ENCODE data around the gene CD3E.
A peak's percentile ranks its signal among the peaks of the same experiment; 100 is the strongest.

The CD3E gene

GRCh38 chr11:118290923-118291322 lies 13.6 kb upstream of the CD3E start:
- no peaks in the 10 kb centered on the region for H3K27me3 ChIP-seq (ENCODE audit: insufficient read depth, low read length, poor library complexity, severe bottlenecking)
- H3F3A ChIP-seq (ENCODE audit: low read depth): no peaks in the 10 kb centered on the region
- peaks cover 6% of the 10 kb centered on the region for H3K4me1 ChIP-seq (ENCODE audit: insufficient read depth, low read length, poor library complexity, severe bottlenecking)
- TF ChIP-seq CTCF (conservative IDR thresholded peaks at IDR 0.05; ENCODE audit: low read length) (peak; percentile 50), EZH2phosphoT487 (IDR thresholded peaks at IDR 0.05; ENCODE audit: borderline replicate concordance) (no peak)
- no peaks in the 10 kb centered on the region for H3K9me2 ChIP-seq (replicated peaks; ENCODE audit: low read depth, low read length)
- no peaks in the 10 kb centered on the region for H3K79me2 ChIP-seq (ENCODE audit: insufficient read depth, low read length)
- H3K4me3 ChIP-seq (ENCODE audit: low read length, poor library complexity, severe bottlenecking): no peak overlapping the region
- H3K9me3 ChIP-seq (ENCODE audit: insufficient read depth, low read depth, low read length): no peaks in the 10 kb centered on the region
- H2AFZ ChIP-seq (ENCODE audit: low read length): no peak overlapping the region
- H3K9ac ChIP-seq (ENCODE audit: low read depth, low read length, poor library complexity, severe bottlenecking): no peak overlapping the region
- no peaks in the 10 kb centered on the region for H4K20me1 ChIP-seq (ENCODE audit: insufficient read depth, low read length, poor library complexity, severe bottlenecking)
- H3K4me2 ChIP-seq (ENCODE audit: low read depth, low read length, poor library complexity, severe bottlenecking): no peak overlapping the region
- no peaks in the 10 kb centered on the region for H3K36me3 ChIP-seq (ENCODE audit: insufficient read depth, low read length)

- Histone ChIP-seq H3K9ac (ENCODE audit: low read depth, low read length, poor library complexity, severe bottlenecking) (no peak overlapping the region), H3K36me3 (ENCODE audit: insufficient read depth, low read length) (no peaks in the 10 kb centered on the region), H2AFZ (ENCODE audit: low read length) (no peak overlapping the region), H3K4me3 (ENCODE audit: low read length, poor library complexity, severe bottlenecking) (no peak overlapping the region), H3K4me2 (ENCODE audit: low read depth, low read length, poor library complexity, severe bottlenecking) (no peak overlapping the region), H3K79me2 (ENCODE audit: insufficient read depth, low read length) (no peaks in the 10 kb centered on the region), H3K27me3 (ENCODE audit: insufficient read depth, low read length, poor library complexity, severe bottlenecking) (no peaks in the 10 kb centered on the region), H3K9me2 (replicated peaks; ENCODE audit: low read depth, low read length) (no peaks in the 10 kb centered on the region), H3F3A (ENCODE audit: low read depth) (no peaks in the 10 kb centered on the region), H3K4me1 (ENCODE audit: insufficient read depth, low read length, poor library complexity, severe bottlenecking) (peaks cover 6% of the 10 kb centered on the region), H4K20me1 (ENCODE audit: insufficient read depth, low read length, poor library complexity, severe bottlenecking) (no peaks in the 10 kb centered on the region), H3K9me3 (ENCODE audit: insufficient read depth, low read depth, low read length) (no peaks in the 10 kb centered on the region)
- TF ChIP-seq CTCF (conservative IDR thresholded peaks at IDR 0.05; ENCODE audit: low read length) (no peak), EZH2phosphoT487 (IDR thresholded peaks at IDR 0.05; ENCODE audit: borderline replicate concordance) (no peak)
These were observed 12.9 kb upstream of the CD3E start for GRCh38 chr11:118291477-118292135.

- TF ChIP-seq CTCF (conservative IDR thresholded peaks at IDR 0.05; ENCODE audit: low read length): no peak
- TF ChIP-seq EZH2phosphoT487 (IDR thresholded peaks at IDR 0.05; ENCODE audit: borderline replicate concordance): no peak
- no peak overlapping the region for H3K4me3 ChIP-seq (ENCODE audit: low read length, poor library complexity, severe bottlenecking)
These were observed 10.5 kb upstream of the CD3E start for GRCh38 chr11:118294053-118294452.

More at GRCh38 chr11:118294053-118294452, 10.5 kb upstream of the CD3E start:
- no peaks in the 10 kb centered on the region for H3K36me3 ChIP-seq (ENCODE audit: insufficient read depth, low read length)
- H4K20me1 ChIP-seq (ENCODE audit: insufficient read depth, low read length, poor library complexity, severe bottlenecking): no peaks in the 10 kb centered on the region
- H3K79me2 ChIP-seq (ENCODE audit: insufficient read depth, low read length): no peaks in the 10 kb centered on the region
- H3K27me3 ChIP-seq (ENCODE audit: insufficient read depth, low read length, poor library complexity, severe bottlenecking): no peaks in the 10 kb centered on the region
- no peaks in the 10 kb centered on the region for H3K9me2 ChIP-seq (replicated peaks; ENCODE audit: low read depth, low read length)
- H3K9ac ChIP-seq (ENCODE audit: low read depth, low read length, poor library complexity, severe bottlenecking): no peak overlapping the region
- H3K4me2 ChIP-seq (ENCODE audit: low read depth, low read length, poor library complexity, severe bottlenecking): no peak overlapping the region
- no peak overlapping the region for H2AFZ ChIP-seq (ENCODE audit: low read length)
- H3K9me3 ChIP-seq (ENCODE audit: insufficient read depth, low read depth, low read length): no peaks in the 10 kb centered on the region
- H3F3A ChIP-seq (ENCODE audit: low read depth): no peaks in the 10 kb centered on the region
- H3K4me1 ChIP-seq (ENCODE audit: insufficient read depth, low read length, poor library complexity, severe bottlenecking): peaks cover 3% of the 10 kb centered on the region

Data from Loucy (cell line).